HFFc6 (cell line): ENCODE data around the gene NSL1. TPM values are rescaled to one million over a fixed set of nuclear protein-coding genes. Genes with fewer than 3 reads are reported as not detected.

Source experiments
- DNase-seq: peaks from one replicate; pipeline ENCODE4 v3.0.0-alpha.2; 2018
- H3K27ac Mint-ChIP-seq: 2 replicates; pipeline ENCODE4 v1.8.0; 2020; ENCODE audit warnings: mild to moderate bottlenecking, mixed read lengths
- H3K27me3 Mint-ChIP-seq: 2 replicates; pipeline ENCODE4 v1.8.0; 2021; ENCODE audit warnings: mild to moderate bottlenecking, moderate library complexity, mixed read lengths; ENCODE audit not compliant: insufficient read depth
- H3K36me3 Mint-ChIP-seq: 2 replicates; pipeline ENCODE4 v1.8.0; 2021; ENCODE audit warnings: low read depth, mixed read lengths
- H3K4me1 Mint-ChIP-seq: 2 replicates; pipeline ENCODE4 v1.8.0; 2020; ENCODE audit warnings: low read depth, mixed read lengths
- H3K4me3 Mint-ChIP-seq: 2 replicates; pipeline ENCODE4 v1.8.0; 2020; ENCODE audit warnings: mild to moderate bottlenecking, moderate library complexity, mixed read lengths
- H3K9me3 Mint-ChIP-seq: 2 replicates; pipeline ENCODE4 v1.8.0; 2020; ENCODE audit warnings: mild to moderate bottlenecking, mixed read lengths
- CTCF ChIP-seq: fragments of 200-600 bp; sonication (generic); IDR thresholded peaks from 2 replicates; pipeline ENCODE4 v1.5.0; 2021; ENCODE audit warnings: antibody characterized with exemption, mild to moderate bottlenecking
- total RNA-seq, 6 experiments: library from RNA; stranded (reverse); fragmentation: NEBNext Ultra II Directional; extraction: Animal tissue kit (Norgen Biotek cat#: 25700); gene quantifications; 2 replicates in 1 of 6; 3 replicates in 5 of 6; pipeline ENCODE4 v1.2.3, GENCODE V29; 2021

The NSL1 gene
- total RNA-seq, 6 experiments from 2014 or later = 28.7 to 35.1 (median 30.4) TPM

GRCh38 chr1:212685429-212685828, 106.1 kb downstream of the NSL1 start:
- H3K9me3 Mint-ChIP-seq = no peaks in the 10 kb centered on the region
- peaks cover 6% of the 10 kb centered on the region; the same call in 1 of the 2 replicates for H3K4me1 Mint-ChIP-seq
- no peaks in the 10 kb centered on the region for H3K36me3 Mint-ChIP-seq
- H3K4me3 Mint-ChIP-seq = no peak overlapping the region
- TF ChIP-seq CTCF = no peak
- no peak for DNase-seq
- no peak overlapping the region for H3K27ac Mint-ChIP-seq
- H3K27me3 Mint-ChIP-seq = peaks cover 12% of the 10 kb centered on the region

DNA sequence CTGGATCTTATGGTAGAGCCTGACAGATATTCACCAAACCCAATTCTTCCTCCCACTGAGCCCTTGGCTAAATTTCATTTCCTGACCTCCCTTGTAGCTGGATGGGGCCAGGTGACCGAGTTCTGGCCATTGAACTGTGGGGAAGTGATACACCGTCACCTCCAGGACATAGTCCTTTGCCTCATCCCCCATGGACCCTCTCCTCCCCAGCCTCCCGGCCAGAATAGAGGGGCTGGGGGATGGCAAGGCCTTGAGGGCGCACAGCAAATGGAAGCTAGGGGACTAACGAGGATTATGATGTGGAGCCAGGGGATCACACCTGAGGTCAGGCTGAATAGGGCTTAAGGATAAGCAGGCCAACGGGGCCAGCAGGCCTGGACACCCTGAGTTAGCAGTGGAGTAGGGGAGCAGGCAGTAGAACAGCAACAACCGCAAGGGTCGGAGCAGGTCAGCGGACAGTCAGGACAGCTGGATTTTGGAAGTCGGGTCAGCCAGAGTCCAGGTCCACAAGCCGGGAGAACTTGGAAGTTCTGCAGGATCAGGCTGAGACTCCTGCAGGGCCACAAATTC, 107.0 kb downstream of the NSL1 start:
- Mint-ChIP-seq H3K9me3 (no peaks in the 10 kb centered on the region), H3K27me3 (peaks cover 12% of the 10 kb centered on the region), H3K36me3 (no peaks in the 10 kb centered on the region), H3K4me3 (no peak overlapping the region), H3K27ac (no peak overlapping the region), H3K4me1 (peaks cover 6% of the 10 kb centered on the region; the same call in 1 of the 2 replicates)
- DNase-seq = no peak
- no peak for TF ChIP-seq CTCF

DNA sequence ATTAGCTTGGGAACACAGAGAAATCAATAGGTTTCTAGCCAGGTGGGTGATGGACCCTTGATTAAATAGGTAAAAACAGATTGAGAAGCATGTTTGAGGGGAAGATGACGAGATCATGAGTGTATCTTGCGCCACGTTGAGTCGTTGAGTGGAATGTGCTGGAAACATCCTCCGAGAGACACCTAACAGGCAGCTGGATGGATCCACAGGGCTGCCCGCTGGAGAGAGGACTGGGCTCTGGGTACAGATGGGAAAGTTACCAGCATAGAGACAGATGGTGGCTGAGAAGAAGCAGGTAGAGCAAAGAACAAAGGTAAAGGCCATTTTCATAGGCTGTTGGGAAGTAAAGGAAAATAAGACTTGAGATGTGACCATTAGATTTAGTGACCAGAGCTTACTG, 107.5 kb downstream of the NSL1 start:
- no peak for DNase-seq
- TF ChIP-seq CTCF = no peak
- Mint-ChIP-seq H3K27me3 (peaks cover 12% of the 10 kb centered on the region), H3K36me3 (no peaks in the 10 kb centered on the region), H3K4me3 (no peak overlapping the region), H3K27ac (no peak overlapping the region), H3K4me1 (peaks cover 6% of the 10 kb centered on the region; the same call in 1 of the 2 replicates), H3K9me3 (no peaks in the 10 kb centered on the region)

DNA sequence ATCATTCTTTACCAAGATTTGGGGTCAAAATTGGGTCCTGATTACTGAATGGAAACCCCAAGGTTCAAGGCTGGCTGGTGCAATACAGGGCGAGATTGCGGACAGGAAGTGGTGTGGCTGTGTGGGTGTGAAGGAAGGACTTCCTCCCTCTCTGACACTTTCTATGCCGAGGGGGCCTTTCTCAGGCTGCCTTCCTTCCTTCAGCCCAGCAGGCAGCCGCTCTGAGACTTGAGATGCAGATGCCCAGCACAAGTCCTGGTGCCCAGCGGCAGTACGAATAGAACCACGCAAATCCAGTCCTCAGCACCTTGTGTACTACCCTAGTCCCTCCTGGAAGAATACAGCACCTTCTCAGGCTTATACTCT, 108.2 kb downstream of the NSL1 start:
- Mint-ChIP-seq H3K36me3 (no peaks in the 10 kb centered on the region), H3K4me3 (no peak overlapping the region), H3K27me3 (peaks cover 13% of the 10 kb centered on the region), H3K9me3 (no peaks in the 10 kb centered on the region), H3K27ac (no peak overlapping the region), H3K4me1 (peaks cover 6% of the 10 kb centered on the region; the same call in 1 of the 2 replicates)
- TF ChIP-seq CTCF = no peak
- no peak for DNase-seq

GRCh38 chr1:212680680-212681389, 110.7 kb downstream of the NSL1 start:
- H3K4me1 Mint-ChIP-seq = peaks cover 6% of the 10 kb centered on the region; the same call in 1 of the 2 replicates
- no peak overlapping the region for H3K27ac Mint-ChIP-seq
- TF ChIP-seq CTCF = no peak
- no peak for DNase-seq
- no peak overlapping the region for H3K4me3 Mint-ChIP-seq
- peaks cover 19% of the 10 kb centered on the region for H3K27me3 Mint-ChIP-seq
- no peaks in the 10 kb centered on the region for H3K9me3 Mint-ChIP-seq
- H3K36me3 Mint-ChIP-seq = no peaks in the 10 kb centered on the region
